Measurements from ENCODE around the gene FERD3L.

GRCh38 chr7:19106241-19107080, 38.8 kb downstream of the FERD3L start:
- TF ChIP-seq CTCF (conservative IDR thresholded peaks at IDR 0.05; ENCODE audit: low read depth in 2 of 2) (no peak), ETS1 (IDR thresholded peaks at IDR 0.05) (no peak), NANOG (IDR thresholded peaks at IDR 0.05; ENCODE audit: borderline replicate concordance) (no peak), EZH2phosphoT487 (IDR thresholded peaks at IDR 0.05; ENCODE audit: unreplicated experiment) (peak; percentile 60), STAT1 (IDR thresholded peaks at IDR 0.05; ENCODE audit: unreplicated experiment) (no peak), REST (IDR thresholded peaks at IDR 0.05; ENCODE audit: unreplicated experiment) (no peak), POLR2AphosphoS5 (IDR thresholded peaks at IDR 0.05; ENCODE audit: low read depth) (no peak), JUNB (IDR thresholded peaks at IDR 0.05; ENCODE audit: unreplicated experiment) (no peak), EZH2 (IDR thresholded peaks at IDR 0.05; ENCODE audit: low read depth, unreplicated experiment) (peak; percentile 65), CREB1 (CRISPR knock-in tag; IDR thresholded peaks at IDR 0.05; ENCODE audit: low read depth) (no peak), ZNF114 (CRISPR knock-in tag; IDR thresholded peaks at IDR 0.05) (no peak), ZNF462 (CRISPR knock-in tag; IDR thresholded peaks at IDR 0.05) (no peak), ZNF331 (CRISPR knock-in tag; IDR thresholded peaks at IDR 0.05; ENCODE audit: low read depth) (no peak)
